GM13976 (cell line): Measurements from ENCODE around the gene TM6SF1.

ENCODE experiments used
- DNase-seq: peaks from one replicate; pipeline ENCODE4 v3.0.0; 2012; ENCODE audit warnings: low spot score
- in situ Hi-C: fragments of 300-500 bp; cut with MboI; formaldehyde crosslinking; loops from one replicate; pipeline ENCODE4 v1.12.0; 2022; ENCODE audit warnings: low sequenced_read_pairs, mixed read lengths, inconsistent platforms; ENCODE audit not compliant: unreplicated experiment
- TF ChIP-seq, protein P1 (sequence below): IDR thresholded peaks from 2 replicates; pipeline ENCODE4 v1.5.1; 2012; ENCODE audit warnings: borderline replicate concordance, mild to moderate bottlenecking; ENCODE audit not compliant: insufficient read depth; ENCODE audit errors: extremely low read depth, missing control alignments, control extremely low read depth

TM6SF1 gene

DNA sequence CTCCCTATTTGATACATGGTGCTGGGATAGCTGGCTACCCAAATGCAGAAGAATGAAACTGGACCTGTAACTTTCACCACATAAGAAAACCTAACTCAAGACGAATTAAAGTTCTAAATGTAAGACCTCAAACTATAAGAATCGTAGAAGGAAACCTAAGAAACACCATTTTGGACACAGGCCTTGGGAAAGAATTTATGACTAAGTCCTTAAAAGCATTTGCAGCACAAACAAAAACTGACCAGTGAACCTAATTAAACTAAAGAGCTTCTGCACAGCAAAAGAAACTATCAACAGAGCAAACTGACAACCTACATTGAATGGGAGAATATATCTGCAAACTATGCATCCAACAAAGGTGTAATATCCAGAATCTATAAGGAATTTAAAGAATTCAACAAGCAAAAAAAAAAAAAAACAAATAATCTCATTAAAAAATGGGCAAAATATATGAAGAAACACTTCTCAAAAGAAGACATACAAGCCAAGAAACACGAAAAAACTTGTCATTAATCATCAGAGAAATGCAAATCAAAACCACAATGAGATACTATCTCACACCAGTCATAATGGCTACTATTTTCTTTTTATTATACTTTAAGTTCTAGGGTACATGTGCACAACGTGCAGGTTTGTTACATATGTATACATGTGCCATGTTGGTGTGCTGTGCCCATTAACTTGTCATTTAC is 63.2 kb downstream of the TM6SF1 start:
- DNase-seq, result no peak
- in situ Hi-C loops, result no loop called here
- TF ChIP-seq, protein P1, sequence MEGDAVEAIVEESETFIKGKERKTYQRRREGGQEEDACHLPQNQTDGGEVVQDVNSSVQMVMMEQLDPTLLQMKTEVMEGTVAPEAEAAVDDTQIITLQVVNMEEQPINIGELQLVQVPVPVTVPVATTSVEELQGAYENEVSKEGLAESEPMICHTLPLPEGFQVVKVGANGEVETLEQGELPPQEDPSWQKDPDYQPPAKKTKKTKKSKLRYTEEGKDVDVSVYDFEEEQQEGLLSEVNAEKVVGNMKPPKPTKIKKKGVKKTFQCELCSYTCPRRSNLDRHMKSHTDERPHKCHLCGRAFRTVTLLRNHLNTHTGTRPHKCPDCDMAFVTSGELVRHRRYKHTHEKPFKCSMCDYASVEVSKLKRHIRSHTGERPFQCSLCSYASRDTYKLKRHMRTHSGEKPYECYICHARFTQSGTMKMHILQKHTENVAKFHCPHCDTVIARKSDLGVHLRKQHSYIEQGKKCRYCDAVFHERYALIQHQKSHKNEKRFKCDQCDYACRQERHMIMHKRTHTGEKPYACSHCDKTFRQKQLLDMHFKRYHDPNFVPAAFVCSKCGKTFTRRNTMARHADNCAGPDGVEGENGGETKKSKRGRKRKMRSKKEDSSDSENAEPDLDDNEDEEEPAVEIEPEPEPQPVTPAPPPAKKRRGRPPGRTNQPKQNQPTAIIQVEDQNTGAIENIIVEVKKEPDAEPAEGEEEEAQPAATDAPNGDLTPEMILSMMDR, result no peak

DNA sequence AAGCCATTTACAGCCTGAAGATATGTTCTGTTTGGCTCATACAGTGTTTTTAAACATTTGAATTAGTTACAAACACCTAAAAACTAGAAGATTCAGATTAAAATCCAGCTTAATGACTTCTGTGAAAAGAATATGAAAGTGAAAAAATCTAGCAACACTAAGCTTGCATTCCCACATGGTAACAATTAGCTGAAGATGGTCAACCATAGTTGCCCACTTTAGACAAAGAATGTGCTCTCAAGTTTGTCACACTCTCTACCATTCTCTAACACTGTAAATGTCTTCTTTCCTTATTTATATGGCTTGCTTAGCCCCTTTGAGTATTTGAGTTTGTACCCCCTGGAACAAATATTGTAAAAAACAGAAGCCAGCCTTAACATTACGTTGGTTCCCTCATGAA is 67.4 kb downstream of the TM6SF1 start:
- in situ Hi-C loops, result no loop called here
- no peak for DNase-seq
- TF ChIP-seq, protein P1, result no peak

DNA sequence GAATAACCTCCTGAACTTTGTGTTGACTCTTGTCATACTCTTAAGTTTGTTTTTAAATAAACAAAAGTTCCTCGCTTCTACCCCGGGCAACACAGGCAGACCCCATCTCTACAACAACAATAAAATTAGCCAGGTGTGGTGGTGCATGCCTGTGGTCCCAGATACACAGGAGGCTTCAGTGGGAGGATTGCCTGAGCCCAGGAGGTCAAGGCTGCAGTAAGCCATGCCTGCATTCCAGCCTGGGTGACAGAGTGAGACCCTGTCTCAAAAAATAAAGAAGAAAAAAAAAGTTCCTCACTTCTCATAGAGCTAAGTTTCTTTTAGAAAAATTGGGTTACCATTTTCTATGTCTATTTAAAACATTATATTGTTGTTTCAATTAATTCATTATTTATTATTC is 70.9 kb downstream of the TM6SF1 start:
- no peak for DNase-seq
- in situ Hi-C loops, result no loop called here
- TF ChIP-seq, protein P1, result no peak

DNA sequence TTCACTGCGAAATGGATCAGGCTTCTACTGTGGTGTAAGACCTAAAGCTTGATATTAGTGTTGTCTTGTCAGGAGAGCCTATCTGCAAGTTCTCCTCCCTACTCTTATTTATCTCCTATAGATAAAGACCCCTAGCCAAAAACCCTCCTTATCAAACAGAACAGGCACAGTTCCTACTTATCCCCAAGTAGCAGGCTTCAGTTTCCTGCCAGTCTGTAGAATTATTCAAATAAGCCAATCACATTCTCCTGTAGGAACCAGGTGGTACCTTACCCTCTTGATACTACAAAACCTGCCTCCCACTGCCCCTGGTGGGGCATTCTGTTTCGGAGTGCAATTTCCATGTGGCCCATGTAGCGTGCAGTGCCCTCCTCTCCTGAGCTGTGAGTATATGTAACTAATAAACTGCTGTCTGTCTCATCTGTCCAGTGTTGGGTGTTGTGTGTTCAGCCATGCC is 71.5 kb downstream of the TM6SF1 start:
- TF ChIP-seq, protein P1, result no peak
- no peak for DNase-seq
- in situ Hi-C loops, result no loop called here

DNA sequence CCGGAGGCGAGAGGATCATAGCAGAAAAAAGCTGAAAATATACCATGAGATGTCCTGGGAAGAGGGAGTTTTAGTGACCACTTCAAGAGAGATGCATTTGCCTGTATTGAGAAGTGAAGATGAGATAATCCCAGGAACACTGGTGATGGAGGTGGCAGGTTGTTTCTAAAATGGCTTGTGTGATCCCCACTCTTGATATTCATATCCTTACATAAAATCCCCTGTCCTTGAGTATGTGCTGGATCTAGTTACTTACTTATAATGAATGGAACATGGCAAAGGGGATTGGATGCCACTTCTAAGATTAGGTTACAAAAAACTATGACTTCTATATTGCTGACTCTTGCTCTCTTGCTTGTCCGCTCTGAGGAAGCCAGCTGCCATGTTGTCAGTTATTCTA is 78.1 kb downstream of the TM6SF1 start:
- in situ Hi-C loops, result no loop called here
- no peak for DNase-seq
- TF ChIP-seq, protein P1, result no peak
